ENCODE data around the gene TNPO3.

Gene TNPO3

GRCh38 chr7:128934361-128935341, 120.3 kb downstream of the TNPO3 start:
- H3K79me1 ChIP-seq (ENCODE audit: low read depth, low read length) = no peaks in the 10 kb centered on the region
- H4K91ac ChIP-seq (ENCODE audit: low read depth, low read length, poor library complexity) = no peak overlapping the region
- no peak for DNase-seq (ENCODE audit: low spot score)
- no peak overlapping the region for H3K4ac ChIP-seq (ENCODE audit: low read length)
- no CpG with 5 or more reads among the region's 14 CpGs for WGBS, 2 donors (ENCODE audit: extremely low coverage in 2 of 2, insufficient read length in 2 of 2, insufficient replicate concordance in 1 of 2)
- no peak overlapping the region for H2BK120ac ChIP-seq (ENCODE audit: low read depth, low read length)
- no peak overlapping the region for H3K27ac ChIP-seq (replicated peaks; ENCODE audit: low read length)
- no peak overlapping the region for H3K18ac ChIP-seq (ENCODE audit: low read length)
- H3K14ac ChIP-seq (ENCODE audit: low read length) = no peak overlapping the region
- no peak overlapping the region for H2BK5ac ChIP-seq (ENCODE audit: low read length)
- no peak overlapping the region for H3K4me3 ChIP-seq (ENCODE audit: low read length in 2 of 2)
- H3K23ac ChIP-seq (ENCODE audit: low read depth, low read length, poor library complexity) = no peak overlapping the region
- no peaks in the 10 kb centered on the region for H3K9me3 ChIP-seq (replicated peaks in 1 of 2; ENCODE audit: control insufficient read depth in 2 of 2, insufficient read depth in 1 of 2, low read depth in 1 of 2, low read length in 2 of 2)
- no peaks in the 10 kb centered on the region for H3K36me3 ChIP-seq (replicated peaks in 1 of 2; ENCODE audit: control insufficient read depth in 2 of 2, insufficient read depth in 2 of 2, low read length in 2 of 2)
- H2BK15ac ChIP-seq (ENCODE audit: low read length) = no peak overlapping the region
- H4K8ac ChIP-seq (ENCODE audit: low read depth, low read length) = no peak overlapping the region
- no peak overlapping the region for H3K9ac ChIP-seq (ENCODE audit: low read depth, low read length, poor library complexity)
- no peak overlapping the region for H2AK5ac ChIP-seq (ENCODE audit: low read depth, low read length)
- H3K4me2 ChIP-seq (ENCODE audit: insufficient read depth, low read length, poor library complexity, severe bottlenecking) = no peak overlapping the region
- H2BK12ac ChIP-seq (ENCODE audit: low read length) = no peak overlapping the region
- peaks cover 13 to 89% (median 38%) of the 10 kb centered on the region in 3 experiments for H3K27me3 ChIP-seq (ENCODE audit: control insufficient read depth in 3 of 3, insufficient read depth in 3 of 3, low read depth in 1 of 3, low read length in 3 of 3)
- no peak overlapping the region for H2AFZ ChIP-seq (ENCODE audit: low read length)
- H3K4me1 ChIP-seq (ENCODE audit: control insufficient read depth in 2 of 2, insufficient read depth in 1 of 2, low read depth in 1 of 2, low read length in 2 of 2) = peaks cover 3 to 8% of the 10 kb centered on the region in 2 donors

DNA sequence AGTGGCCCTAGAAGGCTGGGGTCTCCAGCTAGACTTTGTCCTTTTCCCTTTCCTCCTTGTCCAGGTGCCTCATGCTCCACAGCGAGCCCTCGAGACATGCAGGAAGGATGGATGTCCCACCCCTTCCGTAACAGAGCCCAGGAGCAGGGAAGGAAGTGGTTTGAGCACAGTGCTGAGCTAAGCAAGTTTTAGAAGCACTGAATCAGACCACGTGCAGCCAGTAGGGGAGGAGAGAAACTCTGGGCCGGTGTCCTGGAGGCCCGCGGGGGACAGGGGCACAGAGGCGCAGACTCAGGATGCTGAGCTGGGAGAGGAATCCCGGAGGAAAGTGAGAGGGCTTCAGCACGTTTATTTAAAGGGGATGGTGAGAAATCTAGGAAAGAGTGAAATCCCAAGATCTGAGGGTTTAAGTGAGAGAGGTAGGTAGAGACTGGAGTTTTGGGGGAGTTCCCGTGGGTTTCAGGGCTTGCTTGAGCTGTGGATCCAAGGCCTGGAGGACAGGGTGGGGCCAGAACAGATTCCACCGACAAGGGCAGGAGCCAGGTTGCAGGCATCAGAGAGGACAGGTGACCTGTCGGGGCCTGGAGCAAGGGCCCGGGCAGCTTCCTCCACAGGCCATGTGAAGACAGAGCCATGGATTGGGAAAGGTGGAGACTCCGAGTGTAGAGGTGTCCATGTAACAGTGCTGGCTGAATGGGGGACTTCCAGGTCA, 121.6 kb downstream of the TNPO3 start:
- no peak overlapping the region for H3K9ac ChIP-seq (ENCODE audit: low read depth, low read length, poor library complexity)
- no peak overlapping the region for H3K4me2 ChIP-seq (ENCODE audit: insufficient read depth, low read length, poor library complexity, severe bottlenecking)
- no peak overlapping the region for H3K23ac ChIP-seq (ENCODE audit: low read depth, low read length, poor library complexity)
- peaks cover 9 to 88% (median 26%) of the 10 kb centered on the region in 3 experiments for H3K27me3 ChIP-seq (ENCODE audit: control insufficient read depth in 3 of 3, insufficient read depth in 3 of 3, low read depth in 1 of 3, low read length in 3 of 3)
- peak overlapping the region; percentile 57 for H3K18ac ChIP-seq (ENCODE audit: low read length)
- no peak overlapping the region for H3K14ac ChIP-seq (ENCODE audit: low read length)
- H3K4me3 ChIP-seq (ENCODE audit: low read length in 2 of 2) = no peak overlapping the region
- H3K36me3 ChIP-seq (replicated peaks in 1 of 2; ENCODE audit: control insufficient read depth in 2 of 2, insufficient read depth in 2 of 2, low read length in 2 of 2) = no peaks in the 10 kb centered on the region
- peak overlapping the region; percentile 24 for H2AFZ ChIP-seq (ENCODE audit: low read length)
- no peak overlapping the region for H2AK5ac ChIP-seq (ENCODE audit: low read depth, low read length)
- DNase-seq (ENCODE audit: low spot score) = no peak
- no peak overlapping the region for H4K91ac ChIP-seq (ENCODE audit: low read depth, low read length, poor library complexity)
- H3K9me3 ChIP-seq (replicated peaks in 1 of 2; ENCODE audit: control insufficient read depth in 2 of 2, insufficient read depth in 1 of 2, low read depth in 1 of 2, low read length in 2 of 2) = no peaks in the 10 kb centered on the region
- peaks cover 2% of the 10 kb centered on the region in 2 donors for H3K4me1 ChIP-seq (ENCODE audit: control insufficient read depth in 2 of 2, insufficient read depth in 1 of 2, low read depth in 1 of 2, low read length in 2 of 2)
- H2BK5ac ChIP-seq (ENCODE audit: low read length) = no peak overlapping the region
- no peak overlapping the region for H3K27ac ChIP-seq (replicated peaks; ENCODE audit: low read length)
- no peak overlapping the region for H2BK120ac ChIP-seq (ENCODE audit: low read depth, low read length)
- H3K4ac ChIP-seq (ENCODE audit: low read length) = no peak overlapping the region
- no peak overlapping the region for H4K8ac ChIP-seq (ENCODE audit: low read depth, low read length)
- H2BK15ac ChIP-seq (ENCODE audit: low read length) = no peak overlapping the region
- no peak overlapping the region for H2BK12ac ChIP-seq (ENCODE audit: low read length)
- no peaks in the 10 kb centered on the region for H3K79me1 ChIP-seq (ENCODE audit: low read depth, low read length)
- whole genome bisulfite sequencing, 2 donors (ENCODE audit: extremely low coverage in 2 of 2, insufficient read length in 2 of 2, insufficient replicate concordance in 1 of 2) = no CpG with 5 or more reads among the region's 15 CpGs

- WGBS, 2 donors (ENCODE audit: extremely low coverage in 2 of 2, insufficient read length in 2 of 2, insufficient replicate concordance in 1 of 2) = no CpG with 5 or more reads among the region's 4 CpGs
- H3K79me1 ChIP-seq (ENCODE audit: low read depth, low read length) = no peaks in the 10 kb centered on the region
- H3K14ac ChIP-seq (ENCODE audit: low read length) = no peak overlapping the region
- H2BK15ac ChIP-seq (ENCODE audit: low read length) = no peak overlapping the region
- H3K27ac ChIP-seq (replicated peaks; ENCODE audit: low read length) = no peak overlapping the region
- peaks cover 0 to 2% of the 10 kb centered on the region in 2 donors for H3K4me1 ChIP-seq (ENCODE audit: control insufficient read depth in 2 of 2, insufficient read depth in 1 of 2, low read depth in 1 of 2, low read length in 2 of 2)
- no peak overlapping the region for H3K4ac ChIP-seq (ENCODE audit: low read length)
- H3K36me3 ChIP-seq (replicated peaks in 1 of 2; ENCODE audit: control insufficient read depth in 2 of 2, insufficient read depth in 2 of 2, low read length in 2 of 2) = no peaks in the 10 kb centered on the region
- peak overlapping the region; percentile 23 for H3K18ac ChIP-seq (ENCODE audit: low read length)
- H4K8ac ChIP-seq (ENCODE audit: low read depth, low read length) = no peak overlapping the region
- H4K91ac ChIP-seq (ENCODE audit: low read depth, low read length, poor library complexity) = no peak overlapping the region
- no peak overlapping the region for H3K4me2 ChIP-seq (ENCODE audit: insufficient read depth, low read length, poor library complexity, severe bottlenecking)
- H2BK120ac ChIP-seq (ENCODE audit: low read depth, low read length) = no peak overlapping the region
- no peak overlapping the region for H3K9ac ChIP-seq (ENCODE audit: low read depth, low read length, poor library complexity)
- H2BK12ac ChIP-seq (ENCODE audit: low read length) = no peak overlapping the region
- H2AK5ac ChIP-seq (ENCODE audit: low read depth, low read length) = peak overlapping the region; percentile 16
- H2AFZ ChIP-seq (ENCODE audit: low read length) = peak overlapping the region; percentile 24
- H3K27me3 ChIP-seq (ENCODE audit: control insufficient read depth in 3 of 3, insufficient read depth in 3 of 3, low read depth in 1 of 3, low read length in 3 of 3) = peaks cover 4 to 83% (median 21%) of the 10 kb centered on the region in 3 experiments
- no peak overlapping the region for H3K4me3 ChIP-seq (ENCODE audit: low read length in 2 of 2)
- H3K23ac ChIP-seq (ENCODE audit: low read depth, low read length, poor library complexity) = no peak overlapping the region
- H3K9me3 ChIP-seq (replicated peaks in 1 of 2; ENCODE audit: control insufficient read depth in 2 of 2, insufficient read depth in 1 of 2, low read depth in 1 of 2, low read length in 2 of 2) = no peaks in the 10 kb centered on the region
- no peak for DNase-seq (ENCODE audit: low spot score)
- no peak overlapping the region for H2BK5ac ChIP-seq (ENCODE audit: low read length)
Observed at GRCh38 chr7:128932862-128933179, 122.1 kb downstream of the TNPO3 start.

Data from neuronal stem cell (in vitro differentiated cells).